Ascending aorta (tissue), 2 donors: ENCODE results near the gene GFOD2. TPM values are rescaled to one million over a fixed set of nuclear protein-coding genes. Genes with fewer than 3 reads are reported as not detected.

ENCODE experiments used
- DNase-seq, 2 donors: peaks; one replicate each; pipeline ENCODE4 v3.0.0-alpha.2; 2019; ENCODE audit warnings: low spot score in 2 of 2
- H3K27ac ChIP-seq, 2 donors: fragments of 200-600 bp; sonication (generic); one replicate each; pipeline ENCODE4 v1.5.1; 2016 to 2017; ENCODE audit warnings: mild to moderate bottlenecking in 1 of 2
- H3K27me3 ChIP-seq: fragments of 200-600 bp; sonication (generic); one replicate; pipeline ENCODE4 v1.5.1; 2017
- H3K36me3 ChIP-seq, 2 donors: fragments of 200-600 bp; sonication (generic); one replicate each; pipeline ENCODE4 v1.5.1; 2016
- H3K4me1 ChIP-seq, 2 donors: fragments of 200-600 bp; sonication (generic); one replicate each; pipeline ENCODE4 v1.5.1; 2016 to 2017; ENCODE audit warnings: mild to moderate bottlenecking in 1 of 2
- H3K4me3 ChIP-seq, 2 donors: fragments of 200-600 bp; sonication (generic); one replicate each; pipeline ENCODE4 v1.5.1; 2016 to 2017; ENCODE audit warnings: mild to moderate bottlenecking in 1 of 2
- H3K9me3 ChIP-seq, 2 donors: fragments of 200-600 bp; sonication (generic); one replicate each; pipeline ENCODE4 v1.5.1; 2016
- CTCF ChIP-seq, 3 experiments: fragments of 200-600 bp in 2 of 3; fragments of 450-650 bp in 1 of 3; sonication (generic) in 2 of 3; IDR thresholded peaks; one replicate each; pipeline ENCODE4 v1.5.1; 2016 to 2019; ENCODE audit warnings: antibody characterized with exemption in 3 of 3, mild to moderate bottlenecking in 1 of 3, moderate library complexity in 1 of 3
- intact Hi-C: fragments of 100-400 bp; cut with DNase I; formaldehyde crosslinking; loops from one replicate; pipeline ENCODE4 v1.15.1; 2023
- total RNA-seq: library from RNA; depleted of rRNA; stranded (reverse); fragments of >200 nt; gene quantifications from one replicate; pipeline ENCODE4 v1.1.0, GENCODE V29; 2016

The GFOD2 gene
- total RNA-seq, 1 donor from 2014 or later, result 43.5 TPM

GRCh38 chr16:67741118-67741517, 22.0 kb upstream of the GFOD2 start:
- Histone ChIP-seq H3K36me3 (peaks cover 21 to 58% of the 10 kb centered on the region in 2 donors), H3K4me1 (no peaks in the 10 kb centered on the region), H3K9me3 (no peaks in the 10 kb centered on the region), H3K4me3 (no peak overlapping the region), H3K27me3 (no peaks in the 10 kb centered on the region), H3K27ac (no peak overlapping the region)
- no peak for DNase-seq
- TF ChIP-seq CTCF (IDR thresholded peaks at IDR 0.05), result no peak
- intact Hi-C loops, result no loop called here

- no peak for DNase-seq
- Histone ChIP-seq H3K27me3 (no peaks in the 10 kb centered on the region), H3K4me3 (no peak overlapping the region), H3K36me3 (peaks cover 21 to 58% of the 10 kb centered on the region in 2 donors), H3K27ac (no peak overlapping the region), H3K4me1 (no peaks in the 10 kb centered on the region), H3K9me3 (no peaks in the 10 kb centered on the region)
- intact Hi-C loops, result no loop called here
- TF ChIP-seq CTCF (IDR thresholded peaks at IDR 0.05), result no peak
These were observed 21.3 kb upstream of the GFOD2 start for GRCh38 chr16:67740391-67740790.

GRCh38 chr16:67736858-67737257, 17.7 kb upstream of the GFOD2 start:
- no peak overlapping the region for H3K4me3 ChIP-seq
- no peaks in the 10 kb centered on the region for H3K27me3 ChIP-seq
- intact Hi-C loops, result no loop called here
- H3K9me3 ChIP-seq, result no peaks in the 10 kb centered on the region
- H3K27ac ChIP-seq, result no peak overlapping the region
- DNase-seq, result no peak
- H3K36me3 ChIP-seq, result peaks cover 5 to 34% of the 10 kb centered on the region in 2 donors
- no peak for TF ChIP-seq CTCF (IDR thresholded peaks at IDR 0.05)
- H3K4me1 ChIP-seq, result no peaks in the 10 kb centered on the region

DNA sequence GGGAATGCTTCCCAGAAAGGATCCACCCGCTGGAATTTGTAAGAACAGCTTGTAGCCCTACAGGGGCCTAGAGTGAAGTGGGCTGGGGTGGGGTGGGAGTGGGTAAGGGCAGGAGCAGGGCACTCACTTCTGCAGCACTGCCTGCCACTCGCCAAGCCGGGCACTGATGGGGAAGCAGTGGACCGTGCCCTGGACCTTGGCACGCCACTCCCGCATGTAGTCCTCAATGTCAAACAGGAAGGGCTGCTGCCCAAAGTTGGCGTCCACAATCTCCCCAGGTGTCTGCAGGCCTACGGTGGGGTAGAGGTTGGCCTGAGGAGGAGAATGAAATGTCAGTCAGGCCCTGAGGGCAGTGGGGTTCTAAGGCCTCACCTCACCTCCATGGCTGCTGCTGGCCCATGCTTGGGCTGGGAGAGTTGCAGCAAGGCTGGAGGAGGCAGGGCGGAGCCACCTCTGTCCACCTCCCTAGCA, 15.7 kb upstream of the GFOD2 start:
- Histone ChIP-seq H3K4me3 (no peak overlapping the region), H3K4me1 (no peaks in the 10 kb centered on the region), H3K27me3 (no peaks in the 10 kb centered on the region), H3K27ac (no peak overlapping the region), H3K36me3 (peaks cover 19 to 39% of the 10 kb centered on the region in 2 donors), H3K9me3 (no peaks in the 10 kb centered on the region)
- no peak for DNase-seq
- TF ChIP-seq CTCF (IDR thresholded peaks at IDR 0.05), result no peak
- intact Hi-C loops, result no loop called here

- no peaks in the 10 kb centered on the region for H3K27me3 ChIP-seq
- intact Hi-C loops, result no loop called here
- H3K27ac ChIP-seq, result no peak overlapping the region
- no peak overlapping the region for H3K4me3 ChIP-seq
- TF ChIP-seq CTCF (IDR thresholded peaks at IDR 0.05), result no peak
- DNase-seq, result no peak
- no peaks in the 10 kb centered on the region for H3K9me3 ChIP-seq
- no peaks in the 10 kb centered on the region for H3K4me1 ChIP-seq
- peaks cover 27 to 41% of the 10 kb centered on the region in 2 donors for H3K36me3 ChIP-seq
These were observed 14.8 kb upstream of the GFOD2 start for GRCh38 chr16:67733734-67734470.
